ENCODE data around the gene FLNB.

GRCh38 chr3:58176185-58176530, 167.9 kb downstream of the FLNB start:
- TF ChIP-seq ESRRG (CRISPR knock-in tag; IDR thresholded peaks at IDR 0.05) (no peak), ARNTL (CRISPR knock-in tag; IDR thresholded peaks at IDR 0.05; ENCODE audit: borderline replicate concordance, low read depth) (no peak), OSR1 (CRISPR knock-in tag; IDR thresholded peaks at IDR 0.05) (no peak), ZFP30 (CRISPR knock-in tag; IDR thresholded peaks at IDR 0.05) (no peak), GLIS3 (CRISPR knock-in tag; IDR thresholded peaks at IDR 0.05) (no peak)

Data from SK-N-SH treated with all-trans-retinoic acid at 6 μM for 48 hours (cell line).